B cell (primary cell): Measurements from ENCODE around the gene ADSS1. TPM values are rescaled to one million over a fixed set of nuclear protein-coding genes. Genes with fewer than 3 reads are reported as not detected.

Source experiments
- ATAC-seq: fragments of 200-7000 bp; cut with Tn5 transposase; one replicate; pipeline ENCODE4 v1.10.0; 2021; ENCODE audit warnings: low read depth, mild to moderate bottlenecking, moderate number of reproducible peaks, moderate library complexity
- CTCF ChIA-PET: fragments of 350-600 bp; sonication (Branson Sonifier 250); formaldehyde crosslinking; loops from one replicate; lab custom pipeline; 2021; ENCODE audit warnings: antibody characterized with exemption, inconsistent platforms; lab: Charles Lee
- POLR2A ChIA-PET: fragments of 350-600 bp; sonication (Branson Sonifier 250); formaldehyde crosslinking; loops from one replicate; lab custom pipeline; 2021; ENCODE audit warnings: antibody characterized with exemption; lab: Charles Lee
- DNase-seq: peaks from one replicate; pipeline ENCODE4 v3.0.0; 2013
- H2AFZ ChIP-seq: 2 replicates; pipeline ENCODE4 v1.6.1; 2012; ENCODE audit warnings: mild to moderate bottlenecking, low read depth, low read length; ENCODE audit not compliant: insufficient read depth, poor library complexity, severe bottlenecking
- H3K27ac ChIP-seq, 2 donors: 1 replicate in 1 of 2; 2 replicates in 1 of 2; pipeline ENCODE4 v1.5.1; 2012 to 2013; ENCODE audit warnings: low read length in 2 of 2, mild to moderate bottlenecking in 2 of 2, moderate library complexity in 1 of 2
- H3K27me3 ChIP-seq, 4 experiments: fragments of 200-600 bp in 1 of 4; sonication (generic) in 1 of 4; replicated peaks in 1 of 4; 1 replicate in 2 of 4; 2 replicates in 2 of 4; pipeline versions ENCODE4 v1.6.1 to v1.7.0; 2013 to 2016; ENCODE audit warnings: low read length in 3 of 4, mild to moderate bottlenecking in 2 of 4, mixed read lengths in 1 of 4, moderate library complexity in 1 of 4; ENCODE audit not compliant: insufficient read depth in 4 of 4, control insufficient read depth in 3 of 4; ENCODE audit errors: control extremely low read depth in 1 of 4
- H3K36me3 ChIP-seq, 2 experiments: replicated peaks in 1 of 2; 1 replicate in 1 of 2; 2 replicates in 1 of 2; pipeline versions ENCODE4 v1.6.1 to v1.7.1; 2013; ENCODE audit warnings: low read length in 1 of 2; ENCODE audit not compliant: insufficient read depth in 2 of 2, control insufficient read depth in 1 of 2; ENCODE audit errors: control extremely low read depth in 1 of 2, extremely low read depth in 1 of 2
- H3K4me1 ChIP-seq, 2 donors: fragments of 200-600 bp in 1 of 2; sonication (generic) in 1 of 2; 1 replicate in 1 of 2; 2 replicates in 1 of 2; pipeline versions ENCODE4 v1.5.1 to v1.6.1; 2013 to 2017; ENCODE audit warnings: low read length in 2 of 2; ENCODE audit not compliant: control insufficient read depth in 2 of 2, insufficient read depth in 2 of 2
- H3K4me2 ChIP-seq: replicated peaks from 2 replicates; pipeline ENCODE3; 2012; ENCODE audit warnings: mild to moderate bottlenecking, low read depth, low read length; ENCODE audit not compliant: poor library complexity, severe bottlenecking
- H3K4me3 ChIP-seq, 5 experiments: fragments of 200-600 bp in 1 of 5; sonication (generic) in 1 of 5; 1 replicate in 3 of 5; 2 replicates in 2 of 5; pipeline versions ENCODE4 v1.5.1 to v1.7.0; 2011 to 2016; ENCODE audit warnings: low read length in 4 of 5, mild to moderate bottlenecking in 4 of 5, low read depth in 2 of 5, control low read depth in 1 of 5, moderate library complexity in 1 of 5; ENCODE audit not compliant: insufficient read depth in 1 of 5; ENCODE audit errors: control extremely low read depth in 1 of 5, extremely low read depth in 1 of 5
- H3K79me2 ChIP-seq: fragments of 200-600 bp; sonication (generic); one replicate; pipeline ENCODE4 v1.6.0; 2016; ENCODE audit warnings: low read length; ENCODE audit not compliant: control insufficient read depth, insufficient read depth
- H3K9ac ChIP-seq: fragments of 200-600 bp; sonication (generic); 2 replicates; pipeline ENCODE4 v1.6.1; 2017; ENCODE audit warnings: mild to moderate bottlenecking, low read length, moderate library complexity
- H3K9me3 ChIP-seq, 3 donors: one replicate each; pipeline versions ENCODE4 v1.6.1 to v1.7.1; 2013; ENCODE audit warnings: low read length in 2 of 3; ENCODE audit not compliant: control insufficient read depth in 2 of 3, insufficient read depth in 1 of 3; ENCODE audit errors: control extremely low read depth in 1 of 3
- H4K20me1 ChIP-seq: 2 replicates; pipeline ENCODE4 v1.6.0; 2012; ENCODE audit warnings: mild to moderate bottlenecking, low read length; ENCODE audit not compliant: insufficient read depth, control insufficient read depth, poor library complexity, severe bottlenecking
- H3K27ac Mint-ChIP-seq: one replicate; pipeline ENCODE4 v1.8.0; 2021; ENCODE audit warnings: mixed read lengths
- H3K27me3 Mint-ChIP-seq: one replicate; pipeline ENCODE4 v1.8.0; 2021; ENCODE audit warnings: mixed read lengths
- H3K4me1 Mint-ChIP-seq: one replicate; pipeline ENCODE4 v1.8.0; 2021; ENCODE audit warnings: mixed read lengths
- H3K4me3 Mint-ChIP-seq: one replicate; pipeline ENCODE4 v1.8.0; 2021; ENCODE audit warnings: mixed read lengths
- H3K9me3 Mint-ChIP-seq: one replicate; pipeline ENCODE4 v1.8.0; 2022; ENCODE audit warnings: mixed read lengths; ENCODE audit not compliant: insufficient read depth
- EZH2 ChIP-seq: IDR thresholded peaks from 2 replicates; pipeline ENCODE4 v1.6.1; 2012; ENCODE audit warnings: borderline replicate concordance, low read depth, mild to moderate bottlenecking, moderate library complexity, low read length; ENCODE audit not compliant: insufficient read depth, poor library complexity, severe bottlenecking
- WGBS: methylation state at CpG from one replicate; pipeline ENCODE4 v1.1.5; 2013; ENCODE audit warnings: missing lambda C conversion rate; ENCODE audit not compliant: insufficient coverage; 5-methylcytosine and 5-hydroxymethylcytosine counted together
- intact Hi-C: fragments of 100-400 bp; cut with micrococcal nuclease; formaldehyde crosslinking; loops from one replicate; pipeline ENCODE4 v1.10.0; 2022
- polyA plus RNA-seq: library from polyadenylated mRNA; depleted of rRNA; stranded (reverse); fragments of >200 nt; gene quantifications from 2 replicates; pipeline ENCODE4 v1.2.3, GENCODE V29; 2012
- total RNA-seq, 2 donors: library from RNA; stranded (reverse); fragments of 120-200 nt in 1 of 2; gene quantifications; 1 replicate in 1 of 2; 2 replicates in 1 of 2; pipeline versions ENCODE4 v1.2.3 to v1.2.4, GENCODE V29; 2013 to 2022
- TF ChIP-seq, protein P1 (sequence below): fragments of 200-600 bp; IDR thresholded peaks from one replicate; pipeline ENCODE4 v1.8.0; 2022; ENCODE audit warnings: antibody characterized with exemption, mild to moderate bottlenecking

ADSS1 gene
- total and polyA plus RNA-seq, 2 donors (not counting 1 experiment from before 2014, with no cell fraction given): 0.33 to 1.7 TPM

DNA sequence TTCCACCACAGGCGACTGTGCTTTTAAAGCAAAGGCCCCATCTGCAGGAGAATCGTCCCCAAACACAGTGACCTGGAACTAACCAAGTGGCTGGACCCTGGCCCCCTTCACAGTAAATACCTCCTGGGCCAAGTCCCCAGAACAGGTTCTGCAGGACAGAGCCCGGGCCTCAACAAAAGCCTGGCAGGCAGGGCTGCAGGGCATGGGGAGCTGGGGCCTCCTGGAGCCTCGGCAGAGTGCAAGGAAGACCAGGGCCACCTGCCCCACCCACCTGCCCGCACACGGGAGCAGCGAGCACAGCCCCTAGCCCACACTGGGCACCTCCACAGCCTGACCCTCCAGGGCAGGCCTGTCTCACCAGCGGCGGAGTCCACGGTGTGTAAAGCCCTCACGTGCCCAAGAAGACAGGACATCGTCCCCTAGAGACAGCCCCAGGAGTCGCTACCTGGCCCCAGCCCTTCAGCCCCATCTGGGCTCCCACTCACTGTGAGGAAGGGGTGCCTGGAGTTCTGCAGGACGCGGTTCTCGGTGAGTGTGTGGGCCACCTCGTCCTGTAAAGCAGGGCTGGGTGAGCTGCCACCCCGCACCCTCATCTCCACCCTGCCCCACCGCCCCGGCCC lies 50.5 kb downstream of the ADSS1 start:
- no peaks in the 10 kb centered on the region for H3K79me2 ChIP-seq
- no peak overlapping the region for H3K9ac ChIP-seq
- H4K20me1 ChIP-seq: peaks cover 14% of the 10 kb centered on the region
- Mint-ChIP-seq H3K4me1 (peaks cover 2% of the 10 kb centered on the region), H3K27ac (no peak overlapping the region), H3K27me3 (no peaks in the 10 kb centered on the region), H3K4me3 (no peak overlapping the region), H3K9me3 (no peaks in the 10 kb centered on the region)
- TF ChIP-seq, protein P1, sequence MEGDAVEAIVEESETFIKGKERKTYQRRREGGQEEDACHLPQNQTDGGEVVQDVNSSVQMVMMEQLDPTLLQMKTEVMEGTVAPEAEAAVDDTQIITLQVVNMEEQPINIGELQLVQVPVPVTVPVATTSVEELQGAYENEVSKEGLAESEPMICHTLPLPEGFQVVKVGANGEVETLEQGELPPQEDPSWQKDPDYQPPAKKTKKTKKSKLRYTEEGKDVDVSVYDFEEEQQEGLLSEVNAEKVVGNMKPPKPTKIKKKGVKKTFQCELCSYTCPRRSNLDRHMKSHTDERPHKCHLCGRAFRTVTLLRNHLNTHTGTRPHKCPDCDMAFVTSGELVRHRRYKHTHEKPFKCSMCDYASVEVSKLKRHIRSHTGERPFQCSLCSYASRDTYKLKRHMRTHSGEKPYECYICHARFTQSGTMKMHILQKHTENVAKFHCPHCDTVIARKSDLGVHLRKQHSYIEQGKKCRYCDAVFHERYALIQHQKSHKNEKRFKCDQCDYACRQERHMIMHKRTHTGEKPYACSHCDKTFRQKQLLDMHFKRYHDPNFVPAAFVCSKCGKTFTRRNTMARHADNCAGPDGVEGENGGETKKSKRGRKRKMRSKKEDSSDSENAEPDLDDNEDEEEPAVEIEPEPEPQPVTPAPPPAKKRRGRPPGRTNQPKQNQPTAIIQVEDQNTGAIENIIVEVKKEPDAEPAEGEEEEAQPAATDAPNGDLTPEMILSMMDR: no peak
- TF ChIP-seq EZH2: no peak
- H2AFZ ChIP-seq: no peak overlapping the region
- ChIA-PET CTCF (no interaction called here), POLR2A (no interaction called here)
- H3K4me1 ChIP-seq: no peaks in the 10 kb centered on the region
- H3K27me3 ChIP-seq: no peaks in the 10 kb centered on the region
- H3K9me3 ChIP-seq: peaks cover 0 to 21% (median 3%) of the 10 kb centered on the region in 3 donors
- peaks cover 0 to 13% of the 10 kb centered on the region in 2 experiments for H3K36me3 ChIP-seq
- no peak overlapping the region for H3K27ac ChIP-seq
- DNase-seq (no peak), ATAC-seq (no peak)
- intact Hi-C loops: no loop called here
- no peak overlapping the region for H3K4me2 ChIP-seq
- no peak overlapping the region for H3K4me3 ChIP-seq
- WGBS: 92% methylated on average over 20 of the region's 20 CpGs

DNA sequence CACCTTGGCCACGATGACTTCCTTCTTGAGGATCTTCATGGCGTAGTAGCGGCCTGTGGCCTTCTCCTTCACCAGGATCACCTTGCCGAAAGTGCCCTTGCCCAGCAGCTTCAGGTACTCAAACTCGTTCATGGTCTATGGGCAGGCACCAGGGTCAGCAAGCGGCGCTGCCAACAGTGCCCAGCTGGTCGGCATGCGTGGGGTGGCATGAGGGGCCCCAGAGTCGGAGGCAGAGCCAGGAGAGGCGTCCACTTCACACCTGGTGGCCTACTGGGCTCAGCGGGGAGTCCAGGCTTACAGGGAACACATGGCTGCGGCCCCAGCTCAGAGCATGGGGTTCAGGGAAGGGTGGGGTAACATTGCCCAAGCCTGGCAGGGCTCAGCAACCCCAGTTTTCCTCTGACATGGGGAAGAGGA lies 51.1 kb downstream of the ADSS1 start:
- no peak overlapping the region for H3K4me3 ChIP-seq
- TF ChIP-seq, protein P1: no peak
- no peak for TF ChIP-seq EZH2
- H3K9me3 ChIP-seq: peaks cover 0 to 21% (median 3%) of the 10 kb centered on the region in 3 donors
- H3K27ac Mint-ChIP-seq: no peak overlapping the region
- no peak overlapping the region for H2AFZ ChIP-seq
- H3K9me3 Mint-ChIP-seq: no peaks in the 10 kb centered on the region
- peaks cover 18% of the 10 kb centered on the region for H4K20me1 ChIP-seq
- intact Hi-C loops: no loop called here
- WGBS: 97% methylated on average over 13 of the region's 13 CpGs
- ATAC-seq: no peak
- no peaks in the 10 kb centered on the region for H3K4me1 ChIP-seq
- no peaks in the 10 kb centered on the region for H3K4me1 Mint-ChIP-seq
- no peaks in the 10 kb centered on the region for H3K27me3 ChIP-seq
- ChIA-PET CTCF (no interaction called here), POLR2A (no interaction called here)
- no peak overlapping the region for H3K4me3 Mint-ChIP-seq
- H3K27me3 Mint-ChIP-seq: no peaks in the 10 kb centered on the region
- no peak overlapping the region for H3K9ac ChIP-seq
- no peak overlapping the region for H3K27ac ChIP-seq
- H3K4me2 ChIP-seq: no peak overlapping the region
- no peak for DNase-seq
- peaks cover 0 to 17% of the 10 kb centered on the region in 2 experiments for H3K36me3 ChIP-seq
- no peaks in the 10 kb centered on the region for H3K79me2 ChIP-seq
